Glutamatergic neuron (in vitro differentiated cells): ENCODE results near the gene IGSF23. TPM values are rescaled to one million over a fixed set of nuclear protein-coding genes. Genes with fewer than 3 reads are reported as not detected.

Experiments
- DNase-seq: peaks from one replicate; pipeline ENCODE4 v3.0.0; 2022
- H3K27ac Mint-ChIP-seq: one replicate; pipeline ENCODE4 v1.8.0; 2020; ENCODE audit warnings: mild to moderate bottlenecking, mixed read lengths, inconsistent platforms; ENCODE audit not compliant: unreplicated experiment
- H3K27me3 Mint-ChIP-seq: one replicate; pipeline ENCODE4 v1.8.0; 2020; ENCODE audit warnings: mild to moderate bottlenecking, moderate library complexity, mixed read lengths, inconsistent platforms; ENCODE audit not compliant: unreplicated experiment
- H3K36me3 Mint-ChIP-seq: one replicate; pipeline ENCODE4 v1.8.0; 2020; ENCODE audit warnings: mild to moderate bottlenecking, mixed read lengths, inconsistent platforms; ENCODE audit not compliant: unreplicated experiment
- H3K4me1 Mint-ChIP-seq: one replicate; pipeline ENCODE4 v1.8.0; 2020; ENCODE audit warnings: mild to moderate bottlenecking, low read depth, mixed read lengths, inconsistent platforms; ENCODE audit not compliant: unreplicated experiment
- H3K4me3 Mint-ChIP-seq: one replicate; pipeline ENCODE4 v1.8.0; 2020; ENCODE audit warnings: mild to moderate bottlenecking, mixed read lengths, inconsistent platforms; ENCODE audit not compliant: unreplicated experiment
- H3K9me3 Mint-ChIP-seq: one replicate; pipeline ENCODE4 v1.8.0; 2020; ENCODE audit warnings: mild to moderate bottlenecking, moderate library complexity, mixed read lengths, inconsistent platforms; ENCODE audit not compliant: unreplicated experiment
- total RNA-seq: library from RNA; stranded (reverse); fragmentation: NEBNext Ultra II Directional; extraction: Animal tissue kit (Norgen Biotek cat#: 25700); gene quantifications from one replicate; pipeline ENCODE4 v1.2.1, GENCODE V29; 2021; ENCODE audit not compliant: unreplicated experiment
- TF ChIP-seq, protein P1 (sequence below): fragments of 200-600 bp; sonication (generic); IDR thresholded peaks from one replicate; pipeline ENCODE4 v1.5.0; 2021; ENCODE audit not compliant: partially characterized antibody, unreplicated experiment

The IGSF23 gene
- total RNA-seq, 1 donor from 2014 or later = not detected

DNA sequence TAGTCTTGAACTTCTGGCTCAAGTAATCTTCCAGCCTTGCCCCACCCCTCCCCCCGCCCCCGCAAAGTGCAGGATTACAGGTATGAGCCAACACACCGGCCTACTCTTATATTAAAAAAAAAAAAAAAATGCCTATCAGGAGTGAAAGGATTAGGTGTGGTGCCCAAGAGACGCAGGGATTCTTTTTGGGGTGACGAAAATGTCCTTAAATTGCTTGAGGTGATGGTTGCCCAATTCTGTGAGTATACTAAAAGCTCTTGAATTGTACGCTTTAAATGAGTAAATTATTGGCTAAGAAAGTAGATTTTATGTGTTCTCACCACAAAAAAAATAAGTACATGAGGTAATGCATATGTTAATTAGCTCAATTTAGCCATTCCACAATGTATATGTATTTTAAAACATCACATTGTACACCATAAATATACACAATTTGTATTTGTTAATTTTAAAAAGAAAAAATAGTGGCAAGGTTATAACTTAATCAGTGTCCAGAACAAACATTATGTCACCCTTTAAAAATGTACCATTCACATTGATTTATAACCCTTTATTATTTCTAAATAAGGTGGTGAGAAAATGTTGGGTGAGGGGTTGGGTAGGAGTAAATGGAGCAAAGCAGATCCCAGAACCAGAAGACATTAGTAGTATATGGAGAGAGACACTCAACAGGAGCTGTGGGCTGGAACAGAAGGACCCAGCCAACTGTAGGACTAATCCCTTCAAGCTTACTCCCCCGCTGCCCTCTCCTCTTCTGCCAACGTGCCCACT, 3.9 kb downstream of the IGSF23 start:
- Mint-ChIP-seq H3K4me3 (no peak overlapping the region), H3K4me1 (no peaks in the 10 kb centered on the region), H3K36me3 (no peaks in the 10 kb centered on the region), H3K27me3 (no peaks in the 10 kb centered on the region), H3K27ac (no peak overlapping the region), H3K9me3 (peaks cover 2% of the 10 kb centered on the region)
- DNase-seq = no peak
- TF ChIP-seq, protein P1, sequence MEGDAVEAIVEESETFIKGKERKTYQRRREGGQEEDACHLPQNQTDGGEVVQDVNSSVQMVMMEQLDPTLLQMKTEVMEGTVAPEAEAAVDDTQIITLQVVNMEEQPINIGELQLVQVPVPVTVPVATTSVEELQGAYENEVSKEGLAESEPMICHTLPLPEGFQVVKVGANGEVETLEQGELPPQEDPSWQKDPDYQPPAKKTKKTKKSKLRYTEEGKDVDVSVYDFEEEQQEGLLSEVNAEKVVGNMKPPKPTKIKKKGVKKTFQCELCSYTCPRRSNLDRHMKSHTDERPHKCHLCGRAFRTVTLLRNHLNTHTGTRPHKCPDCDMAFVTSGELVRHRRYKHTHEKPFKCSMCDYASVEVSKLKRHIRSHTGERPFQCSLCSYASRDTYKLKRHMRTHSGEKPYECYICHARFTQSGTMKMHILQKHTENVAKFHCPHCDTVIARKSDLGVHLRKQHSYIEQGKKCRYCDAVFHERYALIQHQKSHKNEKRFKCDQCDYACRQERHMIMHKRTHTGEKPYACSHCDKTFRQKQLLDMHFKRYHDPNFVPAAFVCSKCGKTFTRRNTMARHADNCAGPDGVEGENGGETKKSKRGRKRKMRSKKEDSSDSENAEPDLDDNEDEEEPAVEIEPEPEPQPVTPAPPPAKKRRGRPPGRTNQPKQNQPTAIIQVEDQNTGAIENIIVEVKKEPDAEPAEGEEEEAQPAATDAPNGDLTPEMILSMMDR = no peak

DNA sequence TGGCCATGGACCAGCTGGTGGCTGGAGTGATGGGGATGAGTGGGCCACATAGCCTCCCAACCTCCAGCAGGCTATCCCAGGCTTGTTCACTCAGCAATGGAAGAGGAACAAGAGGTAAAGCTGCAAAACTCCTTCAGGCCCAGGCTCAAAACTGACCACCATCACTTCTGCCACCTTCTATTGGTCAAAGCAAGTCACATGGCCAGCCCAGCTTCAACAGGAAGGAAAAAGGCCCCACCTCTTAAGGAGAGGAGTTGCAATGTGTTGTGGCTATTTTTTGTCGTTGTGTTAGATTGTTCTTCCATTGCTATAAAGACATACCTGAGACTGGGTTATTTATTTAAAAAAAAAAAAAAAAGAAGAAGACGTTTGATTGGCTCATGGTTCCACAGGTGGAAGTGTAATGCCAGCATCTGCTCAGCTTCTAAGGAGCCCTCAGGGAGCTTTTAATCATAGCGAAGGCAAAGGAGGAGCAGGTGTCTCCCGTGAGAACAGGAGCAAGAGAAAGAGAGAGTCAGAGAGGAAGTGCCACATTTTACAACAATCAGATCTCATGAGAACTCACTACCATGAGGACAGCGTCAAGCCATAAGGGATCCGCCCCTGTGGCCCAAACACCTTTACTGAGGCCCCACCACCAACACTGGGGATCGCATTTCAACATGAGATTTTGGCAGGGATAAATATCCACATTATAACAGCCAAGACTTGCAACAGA, 5.4 kb downstream of the IGSF23 start:
- H3K4me3 Mint-ChIP-seq = no peak overlapping the region
- TF ChIP-seq, protein P1 = no peak
- no peak for DNase-seq
- no peaks in the 10 kb centered on the region for H3K27me3 Mint-ChIP-seq
- H3K27ac Mint-ChIP-seq = no peak overlapping the region
- H3K9me3 Mint-ChIP-seq = peaks cover 2% of the 10 kb centered on the region
- no peaks in the 10 kb centered on the region for H3K4me1 Mint-ChIP-seq
- no peaks in the 10 kb centered on the region for H3K36me3 Mint-ChIP-seq

DNA sequence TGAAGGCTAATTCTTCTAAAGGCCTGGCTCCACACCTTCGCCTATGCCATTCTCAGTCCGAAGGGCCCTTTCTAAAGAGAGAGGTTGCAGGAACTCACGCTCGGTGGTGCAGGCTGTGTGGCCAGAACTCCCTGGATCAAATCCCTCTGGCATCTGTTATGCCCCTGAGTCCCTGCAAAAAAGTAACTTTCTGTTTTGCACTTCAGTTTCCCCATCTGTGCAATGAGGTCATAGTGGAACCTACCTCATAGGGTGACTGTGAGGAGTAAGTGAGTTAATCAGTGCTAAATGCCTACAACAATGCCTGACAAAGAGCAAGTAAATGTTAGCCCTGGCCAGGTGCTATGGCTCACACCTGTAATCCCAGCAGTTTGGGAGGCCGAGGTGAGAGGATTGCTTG, 7.3 kb downstream of the IGSF23 start:
- Mint-ChIP-seq H3K36me3 (no peaks in the 10 kb centered on the region), H3K9me3 (peaks cover 2% of the 10 kb centered on the region), H3K4me1 (no peaks in the 10 kb centered on the region), H3K27me3 (no peaks in the 10 kb centered on the region), H3K4me3 (no peak overlapping the region), H3K27ac (no peak overlapping the region)
- no peak for DNase-seq
- TF ChIP-seq, protein P1 = no peak

DNA sequence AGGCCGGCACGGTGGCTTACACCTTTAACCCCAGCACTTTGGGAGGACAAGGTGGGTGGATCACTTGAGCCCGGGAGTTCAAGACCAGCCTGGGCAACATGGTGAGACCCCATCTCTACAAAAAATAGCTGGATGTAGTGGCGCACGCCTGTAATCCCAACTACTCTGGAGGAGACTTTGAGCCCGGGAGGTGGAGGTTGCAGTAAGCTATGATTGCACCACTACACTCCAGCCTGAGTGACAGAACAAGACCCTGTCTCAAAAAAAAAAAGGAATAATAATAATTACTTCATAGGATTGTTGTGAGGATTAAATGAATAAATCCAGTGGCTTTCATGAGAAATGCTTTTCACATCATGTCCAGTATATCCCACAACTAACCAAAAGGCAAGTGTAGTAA, 8.0 kb downstream of the IGSF23 start:
- Mint-ChIP-seq H3K27me3 (no peaks in the 10 kb centered on the region), H3K4me3 (no peak overlapping the region), H3K27ac (no peak overlapping the region), H3K4me1 (no peaks in the 10 kb centered on the region), H3K9me3 (peaks cover 6% of the 10 kb centered on the region), H3K36me3 (no peaks in the 10 kb centered on the region)
- TF ChIP-seq, protein P1 = no peak
- no peak for DNase-seq

DNA sequence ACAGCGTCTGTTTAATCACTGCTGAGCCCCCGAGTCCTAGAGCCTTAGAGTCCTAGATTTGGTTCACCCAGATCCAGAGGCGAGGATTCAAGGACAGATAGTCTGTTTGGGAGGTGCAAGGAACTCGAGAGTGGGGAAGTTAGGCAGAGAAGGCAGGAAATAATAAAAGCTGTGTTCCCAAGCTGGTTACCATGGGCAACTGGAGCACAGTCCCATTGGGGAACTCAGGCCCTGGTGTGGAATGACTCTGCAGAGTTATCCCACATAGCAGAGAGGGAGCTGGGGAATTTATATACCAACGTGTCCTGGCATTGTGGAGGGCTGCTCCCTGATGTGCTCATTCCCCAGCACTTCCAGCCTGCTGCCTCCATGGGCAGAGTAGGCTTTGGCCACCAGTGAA, 9.7 kb downstream of the IGSF23 start:
- Mint-ChIP-seq H3K36me3 (no peaks in the 10 kb centered on the region), H3K9me3 (peaks cover 6% of the 10 kb centered on the region), H3K4me3 (no peak overlapping the region), H3K27me3 (no peaks in the 10 kb centered on the region), H3K27ac (no peak overlapping the region), H3K4me1 (no peaks in the 10 kb centered on the region)
- no peak for DNase-seq
- TF ChIP-seq, protein P1 = no peak
